Esophagus squamous epithelium (tissue), 4 donors: ENCODE data around the gene PSMB4.
"Not testable (repeated sequence)": the region's sequence is repeated elsewhere in the genome, so short reads cannot be mapped to it uniquely, and the experiment has no call there.

Experiments
- POLR2A ChIP-seq, 4 donors: fragments of 450-650 bp; IDR thresholded peaks; one replicate each; pipeline ENCODE4 v1.6.1; 2017; ENCODE audit warnings: antibody characterized with exemption in 4 of 4, mild to moderate bottlenecking in 4 of 4, moderate library complexity in 3 of 4
- TF ChIP-seq, protein P1 (sequence below), 6 experiments: fragments of 450-650 bp in 4 of 6; fragments of 200-600 bp in 2 of 6; sonication (generic) in 2 of 6; IDR thresholded peaks; one replicate each; pipeline ENCODE4 v1.5.1; 2016 to 2019; ENCODE audit warnings: antibody characterized with exemption in 6 of 6, mild to moderate bottlenecking in 4 of 6, moderate library complexity in 4 of 6

DNA sequence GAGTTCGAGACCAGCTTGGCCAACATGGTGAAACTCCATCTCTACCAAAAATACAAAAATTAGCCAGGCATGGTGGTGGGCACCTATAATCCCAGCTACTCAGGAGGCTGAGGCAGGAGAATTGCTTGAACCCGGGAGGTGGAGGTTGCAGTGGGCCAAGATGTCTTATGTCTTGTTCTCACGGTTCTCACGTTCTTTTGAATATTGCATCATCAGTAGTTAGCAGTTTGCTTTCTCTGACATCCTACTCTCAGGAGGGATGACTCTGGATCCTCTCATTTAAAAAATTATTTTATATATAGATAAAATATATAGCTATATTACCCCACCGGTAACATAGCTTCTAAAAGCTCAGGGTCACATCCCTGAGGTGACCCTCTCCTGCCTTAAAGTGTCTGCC is 3.1 kb upstream of the PSMB4 start:
- TF ChIP-seq, protein P1, sequence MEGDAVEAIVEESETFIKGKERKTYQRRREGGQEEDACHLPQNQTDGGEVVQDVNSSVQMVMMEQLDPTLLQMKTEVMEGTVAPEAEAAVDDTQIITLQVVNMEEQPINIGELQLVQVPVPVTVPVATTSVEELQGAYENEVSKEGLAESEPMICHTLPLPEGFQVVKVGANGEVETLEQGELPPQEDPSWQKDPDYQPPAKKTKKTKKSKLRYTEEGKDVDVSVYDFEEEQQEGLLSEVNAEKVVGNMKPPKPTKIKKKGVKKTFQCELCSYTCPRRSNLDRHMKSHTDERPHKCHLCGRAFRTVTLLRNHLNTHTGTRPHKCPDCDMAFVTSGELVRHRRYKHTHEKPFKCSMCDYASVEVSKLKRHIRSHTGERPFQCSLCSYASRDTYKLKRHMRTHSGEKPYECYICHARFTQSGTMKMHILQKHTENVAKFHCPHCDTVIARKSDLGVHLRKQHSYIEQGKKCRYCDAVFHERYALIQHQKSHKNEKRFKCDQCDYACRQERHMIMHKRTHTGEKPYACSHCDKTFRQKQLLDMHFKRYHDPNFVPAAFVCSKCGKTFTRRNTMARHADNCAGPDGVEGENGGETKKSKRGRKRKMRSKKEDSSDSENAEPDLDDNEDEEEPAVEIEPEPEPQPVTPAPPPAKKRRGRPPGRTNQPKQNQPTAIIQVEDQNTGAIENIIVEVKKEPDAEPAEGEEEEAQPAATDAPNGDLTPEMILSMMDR (IDR thresholded peaks at IDR 0.05) = not testable (repeated sequence)
- TF ChIP-seq POLR2A (IDR thresholded peaks at IDR 0.05) = not testable (repeated sequence)
